ENCODE data around the gene PSMD12. TPM values are rescaled to one million over a fixed set of nuclear protein-coding genes. Genes with fewer than 3 reads are reported as not detected.
"Not testable (repeated sequence)": the region's sequence is repeated elsewhere in the genome, so short reads cannot be mapped to it uniquely, and the experiment has no call there.

The PSMD12 gene
- polyA plus RNA-seq, 1 donor, result 33.7 TPM

- DNase-seq, result not testable (repeated sequence)
Measured at GRCh38 chr17:67305446-67306235, 60.7 kb downstream of the PSMD12 start.

- DNase-seq, result no peak
Measured at GRCh38 chr17:67297454-67297960, 68.9 kb downstream of the PSMD12 start.

GRCh38 chr17:67294451-67295199, 71.8 kb downstream of the PSMD12 start:
- no peak for DNase-seq

GRCh38 chr17:67293251-67294203, 72.8 kb downstream of the PSMD12 start:
- no peak for DNase-seq

GRCh38 chr17:67290711-67291291, 75.6 kb downstream of the PSMD12 start:
- peak; percentile 81 for DNase-seq

- DNase-seq, result no peak
Measured at GRCh38 chr17:67290244-67290643, 76.1 kb downstream of the PSMD12 start.

- peak; percentile 88 for DNase-seq
Measured at GRCh38 chr17:67289181-67289876, 77.0 kb downstream of the PSMD12 start.

Other genes with a start within 250 kb of the PSMD12 start
- gene HELZ, start 121.4 kb downstream of the PSMD12 start, polyA plus RNA-seq (ENCODE audit: insufficient read length), result 27.0 TPM
- 8.8 TPM for gene PITPNC1, start 10.7 kb upstream of the PSMD12 start, polyA plus RNA-seq (ENCODE audit: insufficient read length)

Data from hindlimb muscle (tissue), 1 donor.